ENCODE data around the gene ARPC5.

Gene ARPC5

DNA sequence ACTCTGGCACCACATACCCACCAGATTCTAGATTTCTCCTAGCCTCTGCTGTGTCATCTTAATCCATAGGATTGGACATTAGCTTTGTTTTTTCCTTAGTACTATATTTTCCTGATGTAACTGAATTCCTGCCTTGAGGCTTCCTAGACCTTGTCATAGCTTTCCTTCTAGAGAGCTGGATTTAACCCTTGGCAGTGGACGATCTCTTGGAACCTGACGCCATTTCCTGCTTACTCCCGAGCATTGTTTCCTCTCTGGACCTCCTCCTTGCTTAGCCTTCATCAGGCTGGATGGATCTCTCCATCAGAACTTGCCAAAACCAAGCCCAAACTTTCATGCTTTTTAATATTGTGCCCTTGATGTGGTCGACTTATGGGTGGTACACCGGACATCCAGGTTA is 16.0 kb upstream of the ARPC5 start:
- in situ Hi-C loops (cut with HindIII; ENCODE audit: low sequenced_read_pairs): loop anchor here (10.0 kb wide), 1 partner anchor 263 kb away; no protein-coding TSS in a partner anchor
- TF ChIP-seq, protein P1, sequence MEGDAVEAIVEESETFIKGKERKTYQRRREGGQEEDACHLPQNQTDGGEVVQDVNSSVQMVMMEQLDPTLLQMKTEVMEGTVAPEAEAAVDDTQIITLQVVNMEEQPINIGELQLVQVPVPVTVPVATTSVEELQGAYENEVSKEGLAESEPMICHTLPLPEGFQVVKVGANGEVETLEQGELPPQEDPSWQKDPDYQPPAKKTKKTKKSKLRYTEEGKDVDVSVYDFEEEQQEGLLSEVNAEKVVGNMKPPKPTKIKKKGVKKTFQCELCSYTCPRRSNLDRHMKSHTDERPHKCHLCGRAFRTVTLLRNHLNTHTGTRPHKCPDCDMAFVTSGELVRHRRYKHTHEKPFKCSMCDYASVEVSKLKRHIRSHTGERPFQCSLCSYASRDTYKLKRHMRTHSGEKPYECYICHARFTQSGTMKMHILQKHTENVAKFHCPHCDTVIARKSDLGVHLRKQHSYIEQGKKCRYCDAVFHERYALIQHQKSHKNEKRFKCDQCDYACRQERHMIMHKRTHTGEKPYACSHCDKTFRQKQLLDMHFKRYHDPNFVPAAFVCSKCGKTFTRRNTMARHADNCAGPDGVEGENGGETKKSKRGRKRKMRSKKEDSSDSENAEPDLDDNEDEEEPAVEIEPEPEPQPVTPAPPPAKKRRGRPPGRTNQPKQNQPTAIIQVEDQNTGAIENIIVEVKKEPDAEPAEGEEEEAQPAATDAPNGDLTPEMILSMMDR (IDR thresholded peaks at IDR 0.05; ENCODE audit: low read depth, low read length, missing control alignments): no peak
- DNase-seq (ENCODE audit: low read depth): no peak

DNA sequence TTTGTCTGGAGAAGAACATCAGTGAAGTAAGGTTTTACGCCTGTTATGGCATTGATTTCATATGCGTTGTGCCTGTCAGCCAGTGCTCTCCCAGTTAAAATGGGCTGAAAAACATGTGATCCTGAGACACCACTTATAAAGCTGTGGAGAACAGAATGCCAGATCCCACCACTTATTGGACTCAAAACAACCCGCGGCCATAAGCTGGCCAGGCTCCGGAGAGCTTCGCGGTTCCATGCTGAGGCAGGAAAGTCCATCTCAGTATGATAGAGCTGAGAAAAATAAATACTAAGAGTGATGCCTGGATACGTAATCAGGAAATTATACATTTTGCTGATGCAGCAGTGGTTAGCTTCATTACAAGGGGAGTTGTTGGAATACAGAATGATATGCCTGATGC is 12.5 kb upstream of the ARPC5 start:
- in situ Hi-C loops (cut with HindIII; ENCODE audit: low sequenced_read_pairs): no loop called here
- DNase-seq (ENCODE audit: low read depth): no peak
- TF ChIP-seq, protein P1 (IDR thresholded peaks at IDR 0.05; ENCODE audit: low read depth, low read length, missing control alignments): no peak
- H3K4me3 ChIP-seq (ENCODE audit: low read depth, low read length): no peak overlapping the region

More for the DNA sequence above, 16.0 kb upstream of the ARPC5 start:
- no peak overlapping the region for H3K4me3 ChIP-seq (ENCODE audit: low read depth, low read length)

DNA sequence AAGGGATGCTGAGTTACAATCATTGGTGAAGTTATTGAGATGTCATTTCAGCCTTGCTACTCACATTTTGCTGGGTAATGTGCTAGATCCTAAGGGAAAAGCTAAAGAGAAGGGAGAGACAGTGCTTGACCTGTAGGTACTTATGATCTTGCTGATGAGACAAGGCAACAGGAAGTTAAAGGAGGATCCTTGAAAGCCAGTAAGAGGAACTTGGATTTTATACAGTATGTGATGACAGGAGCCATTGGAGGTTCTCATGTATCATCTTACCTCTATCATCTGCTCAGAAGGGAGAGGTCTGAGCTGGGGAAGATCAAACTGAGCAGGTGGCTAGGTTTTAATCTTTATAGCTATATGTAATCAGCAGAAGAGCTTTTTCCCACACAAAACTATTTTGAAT is 11.2 kb upstream of the ARPC5 start:
- DNase-seq (ENCODE audit: low read depth): no peak
- TF ChIP-seq, protein P1 (IDR thresholded peaks at IDR 0.05; ENCODE audit: low read depth, low read length, missing control alignments): no peak
- in situ Hi-C loops (cut with HindIII; ENCODE audit: low sequenced_read_pairs): no loop called here
- no peak overlapping the region for H3K4me3 ChIP-seq (ENCODE audit: low read depth, low read length)

DNA sequence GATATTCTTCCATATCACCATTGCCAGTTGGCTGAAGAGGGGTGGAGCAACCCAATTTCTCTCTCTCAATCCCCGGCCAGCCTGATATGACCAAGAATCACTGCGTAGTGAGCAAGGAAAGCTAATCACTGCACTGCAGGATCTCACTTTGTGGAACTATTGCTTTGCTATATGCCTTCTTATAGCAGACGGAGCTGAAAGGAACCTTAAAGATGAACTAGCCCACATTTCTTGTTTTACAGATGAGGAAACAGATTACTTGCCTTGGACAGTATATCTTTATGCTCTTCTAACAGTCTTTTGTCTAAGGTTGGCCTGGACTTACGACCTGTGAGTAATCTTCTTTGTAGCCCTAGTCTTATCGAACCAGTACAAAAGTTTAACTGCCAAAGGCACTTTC is 9.9 kb upstream of the ARPC5 start:
- DNase-seq (ENCODE audit: low read depth): no peak
- TF ChIP-seq, protein P1 (IDR thresholded peaks at IDR 0.05; ENCODE audit: low read depth, low read length, missing control alignments): no peak
- in situ Hi-C loops (cut with HindIII; ENCODE audit: low sequenced_read_pairs): no loop called here
- H3K4me3 ChIP-seq (ENCODE audit: low read depth, low read length): no peak overlapping the region

DNA sequence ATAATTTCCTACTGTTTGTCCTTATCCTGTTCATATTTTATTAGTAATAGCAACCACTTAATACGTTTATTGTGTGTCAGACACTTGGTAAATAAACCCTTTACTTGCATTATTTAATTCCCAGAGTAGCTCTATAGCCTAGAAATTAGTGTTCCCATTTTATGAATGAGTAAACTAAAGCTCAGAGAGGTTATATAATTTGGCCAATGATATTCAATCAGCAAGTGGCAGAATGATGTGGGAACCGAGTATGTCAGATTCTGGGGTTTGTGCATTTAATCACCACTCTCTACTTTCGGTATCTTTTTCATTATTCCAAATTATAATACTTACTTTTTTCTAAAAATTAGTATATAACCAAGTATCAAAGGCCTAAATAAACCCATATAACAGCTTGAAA is 6.6 kb upstream of the ARPC5 start:
- in situ Hi-C loops (cut with HindIII; ENCODE audit: low sequenced_read_pairs): no loop called here
- DNase-seq (ENCODE audit: low read depth): no peak
- TF ChIP-seq, protein P1 (IDR thresholded peaks at IDR 0.05; ENCODE audit: low read depth, low read length, missing control alignments): no peak
- no peak overlapping the region for H3K4me3 ChIP-seq (ENCODE audit: low read depth, low read length)

DNA sequence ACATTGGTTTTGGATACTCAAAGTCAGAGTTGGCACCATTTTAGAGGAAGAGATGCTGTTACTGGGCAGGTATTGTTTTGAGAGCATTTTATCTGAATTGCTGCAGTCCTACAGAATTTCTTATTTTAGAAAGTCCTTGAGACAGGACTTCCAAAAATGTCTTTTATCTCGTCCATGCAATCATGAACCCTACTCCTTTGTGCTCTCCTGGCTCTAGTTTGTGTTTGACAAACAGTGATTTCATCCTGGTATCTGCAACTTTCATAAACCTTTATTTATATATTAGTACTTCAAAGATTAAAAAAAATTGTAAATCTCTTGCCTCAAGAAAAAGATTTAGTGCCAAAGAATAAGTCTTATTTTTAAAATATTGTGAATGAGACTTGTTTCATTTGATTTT is 4.6 kb upstream of the ARPC5 start:
- H3K4me3 ChIP-seq (ENCODE audit: low read depth, low read length): no peak overlapping the region
- no peak for DNase-seq (ENCODE audit: low read depth)
- in situ Hi-C loops (cut with HindIII; ENCODE audit: low sequenced_read_pairs): no loop called here
- TF ChIP-seq, protein P1 (IDR thresholded peaks at IDR 0.05; ENCODE audit: low read depth, low read length, missing control alignments): no peak

Measured in astrocyte of the cerebellum (primary cell).